PC-9 (cell line): ENCODE results near the gene GAD1. TPM values are rescaled to one million over a fixed set of nuclear protein-coding genes. Genes with fewer than 3 reads are reported as not detected.

ENCODE experiments used
- BruUV-seq: library from RNA; stranded (reverse); fragments of 400-500 nt; replicated peaks from 2 replicates; lab custom pipeline; 2021; lab: Mats Ljungman, UMichigan
- CTCF ChIA-PET: fragments of 300-600 bp; sonication (Branson Sonifier 250); formaldehyde crosslinking; loops from one replicate; lab custom pipeline; 2022; ENCODE audit warnings: antibody characterized with exemption; lab: Charles Lee
- POLR2A ChIA-PET: fragments of 300-600 bp; sonication (Branson Sonifier 250); formaldehyde crosslinking; loops from one replicate; lab custom pipeline; 2022; ENCODE audit warnings: antibody characterized with exemption; ENCODE audit not compliant: unreplicated experiment; lab: Charles Lee
- DNase-seq, 2 experiments: peaks; one replicate each; pipeline versions ENCODE4 v3.0.0 to v3.0.0-alpha.2; 2015 to 2022; ENCODE audit warnings: mixed read lengths in 1 of 2
- H2AFZ ChIP-seq: fragments of 200-600 bp; sonication (generic); 2 replicates; pipeline ENCODE4 v1.8.1; 2017; ENCODE audit warnings: antibody characterized with exemption
- H3F3A ChIP-seq: fragments of 200-600 bp; sonication (generic); 2 replicates; pipeline ENCODE4 v1.8.1; 2017; ENCODE audit warnings: antibody characterized with exemption, mild to moderate bottlenecking, low read depth; ENCODE audit not compliant: insufficient read depth
- H3K27ac ChIP-seq: fragments of 200-600 bp; sonication (generic); 2 replicates; pipeline ENCODE4 v1.6.1; 2016; ENCODE audit warnings: mixed run types
- H3K27me3 ChIP-seq: fragments of 200-600 bp; sonication (generic); 2 replicates; pipeline ENCODE4 v1.6.1; 2016; ENCODE audit warnings: low read depth, mixed run types; ENCODE audit not compliant: insufficient read depth
- H3K36me3 ChIP-seq: fragments of 200-600 bp; sonication (generic); 2 replicates; pipeline ENCODE4 v1.6.1; 2016; ENCODE audit warnings: low read depth, mixed run types
- H3K4me1 ChIP-seq: fragments of 200-600 bp; sonication (generic); replicated peaks from 2 replicates; pipeline ENCODE4 v1.6.1; 2016; ENCODE audit warnings: mixed run types; ENCODE audit not compliant: insufficient read depth
- H3K4me2 ChIP-seq: fragments of 200-600 bp; sonication (generic); 2 replicates; pipeline ENCODE4 v1.6.1; 2017; ENCODE audit warnings: mixed run types
- H3K4me3 ChIP-seq: fragments of 200-600 bp; sonication (generic); 2 replicates; pipeline ENCODE4 v1.6.1; 2016; ENCODE audit warnings: mixed run types
- H3K79me2 ChIP-seq: fragments of 200-600 bp; sonication (generic); 2 replicates; pipeline ENCODE4 v1.6.1; 2017; ENCODE audit warnings: low read depth, mixed run types
- H3K9me2 ChIP-seq: fragments of 200-600 bp; sonication (generic); 2 replicates; pipeline ENCODE4 v1.8.1; 2017; ENCODE audit warnings: mild to moderate bottlenecking; ENCODE audit not compliant: insufficient read depth
- H3K9me3 ChIP-seq: fragments of 200-600 bp; sonication (generic); 2 replicates; pipeline ENCODE4 v1.8.1; 2016; ENCODE audit warnings: low read depth; ENCODE audit not compliant: insufficient read depth
- H4K20me1 ChIP-seq: fragments of 200-600 bp; sonication (generic); 2 replicates; pipeline ENCODE4 v1.8.1; 2017; ENCODE audit not compliant: insufficient read depth
- EZH2 ChIP-seq: fragments of 200-600 bp; sonication (generic); IDR thresholded peaks from 2 replicates; pipeline ENCODE4 v1.8.0; 2017; ENCODE audit warnings: antibody characterized with exemption, low read depth
- intact Hi-C: fragments of 100-400 bp; cut with micrococcal nuclease; formaldehyde crosslinking; loops from one replicate; pipeline ENCODE4 v1.10.0; 2022; ENCODE audit not compliant: unreplicated experiment
- total RNA-seq: library from RNA; stranded (reverse); gene quantifications from 2 replicates; pipeline ENCODE4 v1.2.3, GENCODE V29; 2021
- TF ChIP-seq, protein P1 (sequence below): fragments of 200-600 bp; sonication (generic); conservative IDR thresholded peaks from 2 replicates; pipeline ENCODE4 v1.6.1; 2017; ENCODE audit warnings: mixed run types, antibody characterized with exemption, mild to moderate bottlenecking, moderate library complexity

The GAD1 gene
- total RNA-seq, 1 experiment from 2014 or later: 3.5 TPM

DNA sequence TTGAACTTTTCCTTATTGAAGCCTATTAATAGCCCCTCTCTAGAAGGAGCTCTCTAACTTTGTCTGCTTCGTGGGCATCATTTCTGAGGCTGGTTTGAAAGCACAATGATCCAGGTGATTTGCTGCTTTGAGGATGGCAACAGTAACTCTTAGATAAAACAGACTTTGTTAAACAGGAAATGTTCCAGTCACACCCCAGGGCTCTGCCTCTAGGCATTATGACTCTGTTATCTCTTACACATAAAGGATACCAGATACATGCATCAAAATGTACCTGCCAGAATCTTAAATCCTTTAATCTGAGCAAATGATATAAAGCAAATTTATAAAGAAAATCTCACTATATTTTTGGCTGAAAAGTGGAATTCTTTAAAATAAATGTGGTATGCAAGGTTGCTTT is 52.3 kb downstream of the GAD1 start:
- CTCF ChIA-PET: no interaction called here
- H2AFZ ChIP-seq: no peak overlapping the region
- no peak overlapping the region for H3K27ac ChIP-seq
- no peaks in the 10 kb centered on the region for H3K9me2 ChIP-seq
- no peaks in the 10 kb centered on the region for H3K4me1 ChIP-seq
- no peaks in the 10 kb centered on the region for H4K20me1 ChIP-seq
- no peaks in the 10 kb centered on the region for H3K9me3 ChIP-seq
- no peaks in the 10 kb centered on the region for H3K27me3 ChIP-seq
- H3F3A ChIP-seq: no peaks in the 10 kb centered on the region; the same call in 1 of the 2 replicates
- BruUV-seq: no TSS peak
- TF ChIP-seq, protein P1, sequence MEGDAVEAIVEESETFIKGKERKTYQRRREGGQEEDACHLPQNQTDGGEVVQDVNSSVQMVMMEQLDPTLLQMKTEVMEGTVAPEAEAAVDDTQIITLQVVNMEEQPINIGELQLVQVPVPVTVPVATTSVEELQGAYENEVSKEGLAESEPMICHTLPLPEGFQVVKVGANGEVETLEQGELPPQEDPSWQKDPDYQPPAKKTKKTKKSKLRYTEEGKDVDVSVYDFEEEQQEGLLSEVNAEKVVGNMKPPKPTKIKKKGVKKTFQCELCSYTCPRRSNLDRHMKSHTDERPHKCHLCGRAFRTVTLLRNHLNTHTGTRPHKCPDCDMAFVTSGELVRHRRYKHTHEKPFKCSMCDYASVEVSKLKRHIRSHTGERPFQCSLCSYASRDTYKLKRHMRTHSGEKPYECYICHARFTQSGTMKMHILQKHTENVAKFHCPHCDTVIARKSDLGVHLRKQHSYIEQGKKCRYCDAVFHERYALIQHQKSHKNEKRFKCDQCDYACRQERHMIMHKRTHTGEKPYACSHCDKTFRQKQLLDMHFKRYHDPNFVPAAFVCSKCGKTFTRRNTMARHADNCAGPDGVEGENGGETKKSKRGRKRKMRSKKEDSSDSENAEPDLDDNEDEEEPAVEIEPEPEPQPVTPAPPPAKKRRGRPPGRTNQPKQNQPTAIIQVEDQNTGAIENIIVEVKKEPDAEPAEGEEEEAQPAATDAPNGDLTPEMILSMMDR: no peak
- TF ChIP-seq EZH2: no peak
- no peaks in the 10 kb centered on the region for H3K36me3 ChIP-seq
- no peak overlapping the region for H3K4me2 ChIP-seq
- POLR2A ChIA-PET: no interaction called here
- DNase-seq: no peak
- H3K79me2 ChIP-seq: no peaks in the 10 kb centered on the region
- intact Hi-C loops: no loop called here
- H3K4me3 ChIP-seq: no peak overlapping the region

DNA sequence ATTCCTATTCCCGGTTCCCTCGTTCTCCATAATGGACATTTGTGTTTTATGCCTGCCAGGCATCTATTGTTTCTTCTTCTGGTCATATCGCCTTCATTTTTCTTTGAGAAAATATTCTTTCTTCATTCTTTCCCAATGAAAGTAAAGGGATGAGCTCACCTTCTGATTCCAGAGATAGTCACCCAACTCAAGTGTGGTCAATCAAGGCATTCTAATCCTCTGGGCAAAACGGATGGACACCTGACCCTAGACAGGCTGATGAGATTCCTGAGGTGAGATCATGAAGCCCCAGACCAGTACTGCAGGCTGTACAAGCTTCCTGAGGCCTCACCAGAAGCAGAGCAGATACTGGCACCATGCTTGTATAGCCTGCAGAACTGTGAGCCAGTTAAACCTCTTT is 52.8 kb downstream of the GAD1 start:
- no peaks in the 10 kb centered on the region for H4K20me1 ChIP-seq
- no TSS peak for BruUV-seq
- no peak for DNase-seq
- H2AFZ ChIP-seq: no peak overlapping the region
- H3K9me2 ChIP-seq: no peaks in the 10 kb centered on the region
- no peaks in the 10 kb centered on the region for H3K4me1 ChIP-seq
- H3K4me2 ChIP-seq: no peak overlapping the region
- no peak overlapping the region for H3K27ac ChIP-seq
- ChIA-PET CTCF (no interaction called here), POLR2A (no interaction called here)
- no peaks in the 10 kb centered on the region for H3K9me3 ChIP-seq
- no peaks in the 10 kb centered on the region for H3K79me2 ChIP-seq
- TF ChIP-seq, protein P1: no peak
- TF ChIP-seq EZH2: no peak
- H3F3A ChIP-seq: no peaks in the 10 kb centered on the region; the same call in 1 of the 2 replicates
- no peaks in the 10 kb centered on the region for H3K27me3 ChIP-seq
- intact Hi-C loops: no loop called here
- H3K36me3 ChIP-seq: no peaks in the 10 kb centered on the region
- H3K4me3 ChIP-seq: no peak overlapping the region

DNA sequence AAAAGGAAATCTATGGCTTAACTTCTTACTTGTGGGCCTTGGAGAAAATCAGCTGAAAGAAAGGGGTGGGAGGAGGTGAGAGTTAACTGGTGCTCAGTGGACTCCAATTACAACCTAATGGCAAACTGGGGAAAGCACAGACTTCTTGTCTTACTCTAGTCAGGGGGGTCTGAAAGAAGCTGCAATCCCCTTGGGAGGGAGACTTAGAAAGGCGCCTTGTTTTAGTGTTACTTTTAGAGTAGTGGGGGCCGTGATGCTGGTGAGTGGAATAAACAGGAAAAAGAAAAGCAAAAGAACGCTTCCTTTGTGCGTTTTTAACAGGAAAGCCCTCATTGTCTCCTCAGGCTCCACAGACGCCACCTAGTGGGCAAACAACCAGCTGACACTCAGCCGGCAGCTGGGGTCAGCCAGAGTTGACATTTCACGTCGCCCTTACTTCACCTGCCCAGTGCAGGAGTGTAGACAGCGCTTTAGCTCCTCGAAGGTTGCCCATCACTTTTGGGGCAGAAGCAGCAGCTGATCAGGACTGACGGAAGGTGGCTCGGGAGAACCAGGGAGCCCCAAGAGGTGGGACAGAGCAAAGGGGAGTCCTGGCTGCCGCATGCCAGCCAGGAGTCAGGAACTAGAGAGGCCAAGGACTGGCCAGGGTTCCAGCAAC is 56.5 kb downstream of the GAD1 start:
- Histone ChIP-seq H3F3A (no peaks in the 10 kb centered on the region), H3K79me2 (no peaks in the 10 kb centered on the region), H3K4me2 (peak overlapping the region; percentile 75), H3K27me3 (peaks cover 3% of the 10 kb centered on the region), H3K4me1 (no peaks in the 10 kb centered on the region), H3K9me2 (no peaks in the 10 kb centered on the region), H3K27ac (no peak overlapping the region), H4K20me1 (no peaks in the 10 kb centered on the region), H3K36me3 (no peaks in the 10 kb centered on the region), H2AFZ (peak overlapping the region; percentile 70), H3K4me3 (peak overlapping the region; percentile 18; the same call in 1 of the 2 replicates), H3K9me3 (no peaks in the 10 kb centered on the region)
- POLR2A ChIA-PET: no interaction called here
- peak; percentile 52 to 77 for DNase-seq
- CTCF ChIA-PET: interaction anchor here (0.5 to 1.0 kb wide), 4 partner anchors 12 to 112 kb away, joined by 3 to 8 read pairs (median 4); partner anchors contain the start of gene GAD1
- intact Hi-C loops: loop anchor here (1.0 to 10.0 kb wide), 4 partner anchors 56 to 551 kb away; partner anchors contain the start of genes GAD1 and GORASP2
- no TSS peak for BruUV-seq
- TF ChIP-seq EZH2: no peak
- TF ChIP-seq, protein P1: peak; percentile 93
